GM21390 (cell line): ENCODE measurements around the gene CDON.

Source experiments
- ATAC-seq: cut with Tn5 transposase; IDR thresholded peaks from one replicate; pipeline ENCODE4 v1.9.1; 2021; ENCODE audit not compliant: unreplicated experiment

The CDON gene

GRCh38 chr11:125945011-125945796, 117.5 kb downstream of the CDON start:
- ATAC-seq, result no peak

DNA sequence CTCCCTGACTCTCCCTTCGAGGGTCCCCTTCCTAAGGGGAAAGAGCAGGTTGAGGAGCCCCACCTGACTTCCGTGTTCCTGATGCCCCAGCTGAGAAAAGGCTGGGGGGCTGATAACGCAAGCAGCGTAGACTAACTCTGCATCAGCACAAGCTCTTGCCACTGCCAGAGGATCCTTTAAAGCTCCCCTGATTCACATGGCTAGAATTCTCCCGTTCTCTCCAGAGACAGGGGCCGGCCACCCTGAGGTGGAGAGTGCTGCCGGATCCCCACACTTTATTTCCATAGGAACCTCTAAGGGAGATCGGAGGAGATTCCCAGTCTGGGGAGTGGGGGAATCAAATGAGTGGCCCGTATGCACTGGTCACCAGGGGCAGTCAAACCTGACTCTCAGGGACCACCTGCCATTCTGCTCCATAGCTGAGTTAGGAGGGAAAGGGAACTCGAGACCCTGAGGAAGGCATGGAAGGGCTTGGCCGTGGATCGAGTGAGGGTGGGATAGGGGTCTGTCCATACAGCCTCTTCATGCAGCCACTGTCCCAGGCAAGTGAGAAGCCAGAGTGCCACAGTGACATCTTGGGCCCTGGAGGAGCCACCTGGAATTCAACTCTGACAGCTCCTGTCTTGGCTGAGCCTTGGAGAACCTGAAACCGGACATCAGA, 118.2 kb downstream of the CDON start:
- ATAC-seq, result no peak

GRCh38 chr11:125943661-125944349, 118.9 kb downstream of the CDON start:
- ATAC-seq, result no peak

- ATAC-seq, result no peak
Observed at GRCh38 chr11:125942771-125943428, 119.8 kb downstream of the CDON start.

DNA sequence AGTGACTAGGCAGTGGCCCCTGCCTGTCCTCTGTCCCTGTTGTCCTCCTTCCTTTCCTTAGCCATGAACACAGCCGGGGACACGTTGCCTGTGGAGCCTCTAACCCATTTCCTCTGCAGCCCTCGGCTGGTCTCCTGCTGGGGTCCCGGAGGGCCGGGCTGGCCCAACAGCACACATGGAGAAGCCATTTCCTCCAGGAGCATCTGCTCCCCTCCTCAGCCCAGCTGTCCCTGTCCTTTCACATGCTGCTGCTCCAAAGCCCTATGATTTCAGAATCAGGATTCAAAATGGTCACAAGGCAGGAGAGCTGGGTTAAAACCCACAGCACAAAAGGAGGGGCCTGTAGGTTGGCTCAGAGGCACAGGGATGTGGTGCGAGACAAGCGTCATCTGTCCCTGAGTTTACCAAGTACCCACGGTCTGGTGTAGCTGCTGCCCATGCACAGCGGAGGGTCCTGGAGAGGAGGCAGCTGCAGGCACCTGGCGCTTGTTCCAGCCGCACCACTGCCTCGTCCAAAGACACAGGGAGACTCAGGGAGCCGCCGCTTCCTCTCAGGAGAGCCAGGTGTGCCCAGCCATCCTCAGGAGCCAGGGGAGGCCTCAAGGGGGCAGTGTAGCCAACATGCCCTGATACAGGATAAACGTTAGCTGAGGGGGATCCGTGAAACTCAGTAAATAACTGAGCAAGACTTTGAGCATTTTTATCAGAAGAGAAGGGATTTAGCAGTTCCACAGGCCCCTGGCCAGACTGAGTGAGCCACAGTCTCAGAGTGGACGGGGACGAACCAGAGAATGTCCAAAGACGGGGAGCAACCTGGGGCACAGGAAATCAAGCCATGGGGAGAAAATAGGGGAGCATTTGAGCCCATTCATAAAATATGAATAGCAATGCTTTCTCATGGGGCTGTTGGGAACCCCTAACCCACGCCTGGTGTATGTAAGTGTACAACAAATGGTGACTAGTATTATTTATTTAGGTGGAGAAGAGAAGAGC, 120.8 kb downstream of the CDON start:
- ATAC-seq, result peak; percentile 69

DNA sequence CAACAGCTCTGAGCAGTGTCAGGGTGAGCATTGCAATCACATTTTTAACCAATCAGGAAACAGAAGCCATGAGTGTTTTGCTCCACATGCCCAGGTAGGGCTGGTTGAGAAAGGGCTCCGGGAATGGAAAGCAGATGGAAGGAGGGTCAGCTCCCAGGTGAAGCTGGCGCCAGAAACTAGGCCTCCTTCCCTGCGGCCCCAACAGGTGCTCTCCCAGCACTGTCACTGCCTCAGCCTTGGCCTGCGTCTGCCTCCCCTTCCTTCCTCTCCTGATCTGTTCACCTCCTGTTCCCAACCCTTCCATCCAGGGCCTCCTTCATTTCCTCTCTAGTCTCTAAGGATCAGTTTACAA, 121.4 kb downstream of the CDON start:
- ATAC-seq, result no peak

GRCh38 chr11:125940145-125940544, 122.5 kb downstream of the CDON start:
- ATAC-seq, result no peak

- ATAC-seq, result no peak
Observed at GRCh38 chr11:125939081-125939521, 123.6 kb downstream of the CDON start.

- ATAC-seq, result no peak
Observed at GRCh38 chr11:125938418-125938817, 124.2 kb downstream of the CDON start.

DNA sequence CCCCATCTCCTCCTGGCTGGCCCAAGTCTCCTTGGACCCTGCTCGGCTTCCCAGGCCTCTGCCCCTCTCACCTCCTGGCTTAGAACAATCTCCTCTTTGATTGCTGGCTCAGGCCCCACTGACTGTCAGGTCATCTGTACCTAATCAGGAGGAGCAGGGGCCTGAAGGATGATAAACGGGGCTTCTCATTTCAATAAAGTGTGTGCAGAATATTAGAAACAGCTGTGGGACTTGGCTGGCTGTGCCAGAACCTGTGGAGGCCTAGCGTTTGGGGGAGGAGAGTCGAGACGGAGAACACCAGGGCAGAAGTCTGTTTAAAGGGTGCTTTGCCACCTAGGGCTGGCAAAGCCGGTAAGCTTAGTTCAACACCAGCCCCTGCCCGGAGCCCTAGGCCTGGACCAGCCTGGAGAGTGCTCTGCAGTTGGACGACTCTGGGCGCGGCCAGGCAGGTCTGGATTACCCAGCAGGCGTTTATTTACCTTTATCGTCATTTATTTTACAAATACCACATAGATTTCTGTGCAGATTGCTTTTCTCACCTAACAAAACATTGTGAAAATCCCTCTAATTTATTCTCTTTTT, 127.0 kb downstream of the CDON start:
- ATAC-seq, result no peak

GRCh38 chr11:125935056-125935455, 127.6 kb downstream of the CDON start:
- no peak for ATAC-seq

DNA sequence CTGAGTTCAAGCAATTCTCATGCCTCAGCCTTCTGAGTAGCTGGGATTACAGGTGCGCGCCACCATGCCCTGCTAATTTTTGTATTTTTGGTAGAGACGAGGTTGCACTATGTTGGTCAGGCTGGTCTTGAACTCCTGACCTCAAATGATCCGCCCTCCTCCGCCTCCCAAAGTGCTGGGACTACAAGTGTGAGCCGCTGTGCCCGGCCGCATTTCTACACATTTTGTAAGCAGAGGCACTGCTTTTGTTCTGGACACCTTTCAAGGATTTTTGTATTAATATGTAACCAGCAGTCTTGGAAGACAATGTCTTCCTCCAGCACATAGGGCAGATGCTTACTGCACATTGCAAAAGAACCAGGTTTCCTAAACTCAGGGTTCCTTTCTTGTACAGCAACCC, 128.2 kb downstream of the CDON start:
- ATAC-seq, result no peak

DNA sequence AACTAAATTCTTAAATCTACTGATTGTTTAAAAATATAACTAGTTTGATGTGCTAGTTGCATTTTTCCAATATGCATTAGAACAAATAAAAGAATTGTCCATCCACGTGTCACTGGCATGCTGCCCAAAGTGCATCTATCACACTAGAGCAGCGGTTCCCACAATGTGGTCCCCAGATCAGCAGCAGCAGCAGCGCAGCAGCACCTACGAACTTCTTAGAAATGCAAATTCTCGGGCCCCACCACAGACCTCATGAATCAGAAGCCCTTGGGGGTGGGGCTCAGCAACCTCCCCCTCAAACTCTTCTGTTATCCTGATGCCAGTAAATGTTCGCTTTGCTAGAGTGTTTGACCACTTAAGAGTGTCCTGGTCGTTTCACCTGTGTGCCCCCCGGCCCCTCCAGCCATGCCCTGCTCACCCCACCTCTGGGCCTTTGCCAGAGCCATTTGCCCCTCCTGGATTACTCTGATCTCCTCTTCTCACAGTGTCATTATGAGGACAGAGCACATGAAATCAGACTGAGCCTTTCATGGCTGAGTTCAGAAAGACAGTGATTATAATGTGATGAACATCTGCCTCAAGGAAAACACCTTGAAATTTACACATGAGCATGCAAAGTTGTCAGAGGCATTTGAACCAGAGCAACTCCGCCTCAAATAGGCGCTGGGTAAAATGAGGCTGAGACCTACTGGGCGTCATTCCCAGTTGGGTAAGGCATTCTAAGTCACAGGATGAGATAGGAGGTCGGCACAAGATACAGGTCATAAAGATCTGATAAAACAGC, 129.4 kb downstream of the CDON start:
- no peak for ATAC-seq

GRCh38 chr11:125932301-125932700, 130.4 kb downstream of the CDON start:
- no peak for ATAC-seq

DNA sequence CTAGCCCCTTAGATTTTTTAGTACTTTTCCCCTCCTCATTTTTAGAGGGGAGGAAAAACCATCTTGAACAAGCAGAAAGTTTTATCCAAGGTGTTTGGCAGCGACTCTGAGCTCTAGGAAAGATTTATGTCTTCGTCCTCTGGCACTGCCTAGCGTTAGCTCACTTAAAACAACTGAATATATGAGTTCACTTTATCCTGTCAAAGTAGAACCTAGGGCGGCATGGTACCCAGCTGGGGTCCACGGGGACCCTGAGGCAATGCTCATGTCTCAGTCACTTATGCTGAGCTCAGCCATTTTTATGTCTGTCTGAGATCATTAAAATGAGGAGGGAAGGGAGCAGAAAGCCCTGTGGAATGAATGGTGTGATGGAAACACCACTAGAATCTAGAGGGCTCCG, 131.0 kb downstream of the CDON start:
- ATAC-seq, result no peak

GRCh38 chr11:125931116-125931515, 131.6 kb downstream of the CDON start:
- no peak for ATAC-seq

DNA sequence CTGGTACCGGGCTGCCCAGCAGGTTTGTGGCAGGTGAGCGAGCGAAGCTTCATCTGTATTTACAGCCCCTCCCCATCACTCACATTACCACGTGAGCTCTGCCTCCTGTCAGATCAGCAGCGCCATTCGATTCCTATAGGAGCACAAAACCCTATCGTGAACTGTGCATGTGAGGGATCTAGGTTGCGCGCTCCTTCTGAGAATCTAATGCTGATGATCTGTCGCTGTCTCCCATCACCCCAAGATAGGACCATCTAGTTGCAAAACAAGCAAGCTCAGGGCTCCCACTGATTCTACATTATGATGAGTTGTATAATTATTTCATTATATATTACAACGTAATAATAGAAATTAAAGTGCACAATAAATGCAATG, 132.6 kb downstream of the CDON start:
- ATAC-seq, result no peak

GRCh38 chr11:125929445-125930075, 133.1 kb downstream of the CDON start:
- no peak for ATAC-seq

GRCh38 chr11:125926682-125927081, 136.0 kb downstream of the CDON start:
- no peak for ATAC-seq
